Gastroesophageal sphincter (tissue), 3 donors: ENCODE data around the gene SECTM1.

Experiments
- CTCF ChIP-seq, 4 experiments: fragments of 200-600 bp in 2 of 4; fragments of 450-650 bp in 2 of 4; sonication (generic) in 1 of 4; IDR thresholded peaks; one replicate each; pipeline ENCODE4 v1.5.1; 2017 to 2019; ENCODE audit warnings: antibody characterized with exemption in 4 of 4, mild to moderate bottlenecking in 2 of 4, moderate library complexity in 2 of 4
- EP300 ChIP-seq: sonication (generic); formaldehyde crosslinking; IDR thresholded peaks from one replicate; pipeline ENCODE4 v1.6.1; 2017; ENCODE audit warnings: antibody characterized with exemption, mild to moderate bottlenecking
- POLR2A ChIP-seq, 2 donors: fragments of 450-650 bp; IDR thresholded peaks; one replicate each; pipeline ENCODE4 v1.6.1; 2017; ENCODE audit warnings: antibody characterized with exemption in 2 of 2, mild to moderate bottlenecking in 2 of 2, moderate library complexity in 1 of 2
- POLR2AphosphoS5 ChIP-seq: sonication (generic); formaldehyde crosslinking; IDR thresholded peaks from one replicate; pipeline ENCODE4 v1.6.1; 2017; ENCODE audit warnings: antibody characterized with exemption

GRCh38 chr17:82327757-82328140 is 5.8 kb downstream of the SECTM1 start:
- no peak for TF ChIP-seq CTCF (IDR thresholded peaks at IDR 0.05)
- TF ChIP-seq POLR2A (IDR thresholded peaks at IDR 0.05) = no peak
- TF ChIP-seq POLR2AphosphoS5 = no peak
- TF ChIP-seq EP300 = no peak
